ENCODE measurements around the gene GRM5.

Gene GRM5

GRCh38 chr11:88617226-88617625 lies 448.6 kb downstream of the GRM5 start:
- peaks cover 10% of the 10 kb centered on the region; the same call in 1 of the 2 replicates for H3K4me1 ChIP-seq (ENCODE audit: control insufficient read depth, insufficient read depth, low read length)

GRCh38 chr11:88604260-88604659 lies 461.5 kb downstream of the GRM5 start:
- Histone ChIP-seq H3K36me3 (ENCODE audit: control insufficient read depth, insufficient read depth, low read length) (no peaks in the 10 kb centered on the region), H3K4me1 (ENCODE audit: control insufficient read depth, insufficient read depth, low read length) (no peaks in the 10 kb centered on the region), H3K9me3 (ENCODE audit: control insufficient read depth, insufficient read depth, low read depth, low read length) (no peaks in the 10 kb centered on the region), H3K9ac (ENCODE audit: low read length) (no peak overlapping the region), H3K27me3 (ENCODE audit: control insufficient read depth, insufficient read depth, low read length) (no peaks in the 10 kb centered on the region), H3K4me3 (ENCODE audit: low read depth, low read length) (no peak overlapping the region), H3K27ac (ENCODE audit: low read depth, low read length) (no peak overlapping the region)

More at GRCh38 chr11:88617226-88617625, 448.6 kb downstream of the GRM5 start:
- Histone ChIP-seq H3K27ac (ENCODE audit: low read depth, low read length) (no peak overlapping the region), H3K4me3 (ENCODE audit: low read depth, low read length) (no peak overlapping the region), H3K9me3 (ENCODE audit: control insufficient read depth, insufficient read depth, low read depth, low read length) (no peaks in the 10 kb centered on the region), H3K9ac (ENCODE audit: low read length) (no peak overlapping the region), H3K36me3 (ENCODE audit: control insufficient read depth, insufficient read depth, low read length) (no peaks in the 10 kb centered on the region), H3K27me3 (ENCODE audit: control insufficient read depth, insufficient read depth, low read length) (no peaks in the 10 kb centered on the region)

- H3K9me3 ChIP-seq (ENCODE audit: control insufficient read depth, insufficient read depth, low read depth, low read length): no peaks in the 10 kb centered on the region
- H3K9ac ChIP-seq (ENCODE audit: low read length): no peak overlapping the region
- no peak overlapping the region for H3K27ac ChIP-seq (ENCODE audit: low read depth, low read length)
- H3K4me3 ChIP-seq (ENCODE audit: low read depth, low read length): no peak overlapping the region
- H3K27me3 ChIP-seq (ENCODE audit: control insufficient read depth, insufficient read depth, low read length): no peaks in the 10 kb centered on the region
- H3K36me3 ChIP-seq (ENCODE audit: control insufficient read depth, insufficient read depth, low read length): no peaks in the 10 kb centered on the region
- H3K4me1 ChIP-seq (ENCODE audit: control insufficient read depth, insufficient read depth, low read length): no peaks in the 10 kb centered on the region
Measured at GRCh38 chr11:88603091-88603867, 462.5 kb downstream of the GRM5 start.

- Histone ChIP-seq H3K9ac (ENCODE audit: low read length) (no peak overlapping the region), H3K27ac (ENCODE audit: low read depth, low read length) (no peak overlapping the region), H3K36me3 (ENCODE audit: control insufficient read depth, insufficient read depth, low read length) (no peaks in the 10 kb centered on the region), H3K27me3 (ENCODE audit: control insufficient read depth, insufficient read depth, low read length) (no peaks in the 10 kb centered on the region), H3K4me3 (ENCODE audit: low read depth, low read length) (no peak overlapping the region), H3K4me1 (ENCODE audit: control insufficient read depth, insufficient read depth, low read length) (no peaks in the 10 kb centered on the region), H3K9me3 (ENCODE audit: control insufficient read depth, insufficient read depth, low read depth, low read length) (no peaks in the 10 kb centered on the region)
Measured at GRCh38 chr11:88597387-88597786, 468.4 kb downstream of the GRM5 start.

- Histone ChIP-seq H3K36me3 (ENCODE audit: control insufficient read depth, insufficient read depth, low read length) (no peaks in the 10 kb centered on the region), H3K27ac (ENCODE audit: low read depth, low read length) (no peak overlapping the region), H3K4me1 (ENCODE audit: control insufficient read depth, insufficient read depth, low read length) (no peaks in the 10 kb centered on the region), H3K27me3 (ENCODE audit: control insufficient read depth, insufficient read depth, low read length) (no peaks in the 10 kb centered on the region), H3K9me3 (ENCODE audit: control insufficient read depth, insufficient read depth, low read depth, low read length) (no peaks in the 10 kb centered on the region), H3K9ac (ENCODE audit: low read length) (no peak overlapping the region), H3K4me3 (ENCODE audit: low read depth, low read length) (no peak overlapping the region)
Measured at GRCh38 chr11:88596786-88597185, 469.0 kb downstream of the GRM5 start.

GRCh38 chr11:88594274-88594950 lies 471.4 kb downstream of the GRM5 start:
- H3K27ac ChIP-seq (ENCODE audit: low read depth, low read length): no peak overlapping the region
- H3K4me3 ChIP-seq (ENCODE audit: low read depth, low read length): no peak overlapping the region
- no peak overlapping the region for H3K9ac ChIP-seq (ENCODE audit: low read length)
- no peaks in the 10 kb centered on the region for H3K4me1 ChIP-seq (ENCODE audit: control insufficient read depth, insufficient read depth, low read length)
- H3K27me3 ChIP-seq (ENCODE audit: control insufficient read depth, insufficient read depth, low read length): no peaks in the 10 kb centered on the region
- H3K9me3 ChIP-seq (ENCODE audit: control insufficient read depth, insufficient read depth, low read depth, low read length): no peaks in the 10 kb centered on the region
- no peaks in the 10 kb centered on the region for H3K36me3 ChIP-seq (ENCODE audit: control insufficient read depth, insufficient read depth, low read length)

- Histone ChIP-seq H3K4me3 (ENCODE audit: low read depth, low read length) (no peak overlapping the region), H3K27ac (ENCODE audit: low read depth, low read length) (no peak overlapping the region), H3K36me3 (ENCODE audit: control insufficient read depth, insufficient read depth, low read length) (no peaks in the 10 kb centered on the region), H3K4me1 (ENCODE audit: control insufficient read depth, insufficient read depth, low read length) (no peaks in the 10 kb centered on the region), H3K9me3 (ENCODE audit: control insufficient read depth, insufficient read depth, low read depth, low read length) (no peaks in the 10 kb centered on the region), H3K27me3 (ENCODE audit: control insufficient read depth, insufficient read depth, low read length) (no peaks in the 10 kb centered on the region), H3K9ac (ENCODE audit: low read length) (no peak overlapping the region)
Measured at GRCh38 chr11:88590361-88590760, 475.4 kb downstream of the GRM5 start.

- Histone ChIP-seq H3K4me3 (ENCODE audit: low read depth, low read length) (no peak overlapping the region), H3K36me3 (ENCODE audit: control insufficient read depth, insufficient read depth, low read length) (no peaks in the 10 kb centered on the region), H3K27ac (ENCODE audit: low read depth, low read length) (no peak overlapping the region), H3K4me1 (ENCODE audit: control insufficient read depth, insufficient read depth, low read length) (no peaks in the 10 kb centered on the region), H3K9ac (ENCODE audit: low read length) (no peak overlapping the region), H3K9me3 (ENCODE audit: control insufficient read depth, insufficient read depth, low read depth, low read length) (no peaks in the 10 kb centered on the region), H3K27me3 (ENCODE audit: control insufficient read depth, insufficient read depth, low read length) (no peaks in the 10 kb centered on the region)
Measured at GRCh38 chr11:88583251-88583650, 482.5 kb downstream of the GRM5 start.

GRCh38 chr11:88579466-88579865 lies 486.3 kb downstream of the GRM5 start:
- H3K36me3 ChIP-seq (ENCODE audit: control insufficient read depth, insufficient read depth, low read length): no peaks in the 10 kb centered on the region
- H3K9me3 ChIP-seq (ENCODE audit: control insufficient read depth, insufficient read depth, low read depth, low read length): no peaks in the 10 kb centered on the region
- H3K27me3 ChIP-seq (ENCODE audit: control insufficient read depth, insufficient read depth, low read length): no peaks in the 10 kb centered on the region
- no peak overlapping the region for H3K9ac ChIP-seq (ENCODE audit: low read length)
- no peak overlapping the region for H3K27ac ChIP-seq (ENCODE audit: low read depth, low read length)
- H3K4me3 ChIP-seq (ENCODE audit: low read depth, low read length): no peak overlapping the region
- no peaks in the 10 kb centered on the region for H3K4me1 ChIP-seq (ENCODE audit: control insufficient read depth, insufficient read depth, low read length)

GRCh38 chr11:88576741-88577140 lies 489.0 kb downstream of the GRM5 start:
- Histone ChIP-seq H3K36me3 (ENCODE audit: control insufficient read depth, insufficient read depth, low read length) (no peaks in the 10 kb centered on the region), H3K4me1 (ENCODE audit: control insufficient read depth, insufficient read depth, low read length) (no peaks in the 10 kb centered on the region), H3K4me3 (ENCODE audit: low read depth, low read length) (no peak overlapping the region), H3K27ac (ENCODE audit: low read depth, low read length) (no peak overlapping the region), H3K9me3 (ENCODE audit: control insufficient read depth, insufficient read depth, low read depth, low read length) (no peaks in the 10 kb centered on the region), H3K9ac (ENCODE audit: low read length) (no peak overlapping the region), H3K27me3 (ENCODE audit: control insufficient read depth, insufficient read depth, low read length) (no peaks in the 10 kb centered on the region)

- H3K9me3 ChIP-seq (ENCODE audit: control insufficient read depth, insufficient read depth, low read depth, low read length): no peaks in the 10 kb centered on the region
- no peak overlapping the region for H3K9ac ChIP-seq (ENCODE audit: low read length)
- H3K36me3 ChIP-seq (ENCODE audit: control insufficient read depth, insufficient read depth, low read length): no peaks in the 10 kb centered on the region
- no peak overlapping the region for H3K4me3 ChIP-seq (ENCODE audit: low read depth, low read length)
- no peaks in the 10 kb centered on the region for H3K4me1 ChIP-seq (ENCODE audit: control insufficient read depth, insufficient read depth, low read length)
- H3K27ac ChIP-seq (ENCODE audit: low read depth, low read length): no peak overlapping the region
- H3K27me3 ChIP-seq (ENCODE audit: control insufficient read depth, insufficient read depth, low read length): no peaks in the 10 kb centered on the region
Measured at GRCh38 chr11:88575916-88576315, 489.9 kb downstream of the GRM5 start.
